IPS-NIHi11 (cell line): ENCODE measurements around the gene STK10.

Source experiments
- DNase-seq: peaks from one replicate; pipeline ENCODE4 v3.0.0; 2012; ENCODE audit warnings: mixed read lengths, low spot score

The STK10 gene

DNA sequence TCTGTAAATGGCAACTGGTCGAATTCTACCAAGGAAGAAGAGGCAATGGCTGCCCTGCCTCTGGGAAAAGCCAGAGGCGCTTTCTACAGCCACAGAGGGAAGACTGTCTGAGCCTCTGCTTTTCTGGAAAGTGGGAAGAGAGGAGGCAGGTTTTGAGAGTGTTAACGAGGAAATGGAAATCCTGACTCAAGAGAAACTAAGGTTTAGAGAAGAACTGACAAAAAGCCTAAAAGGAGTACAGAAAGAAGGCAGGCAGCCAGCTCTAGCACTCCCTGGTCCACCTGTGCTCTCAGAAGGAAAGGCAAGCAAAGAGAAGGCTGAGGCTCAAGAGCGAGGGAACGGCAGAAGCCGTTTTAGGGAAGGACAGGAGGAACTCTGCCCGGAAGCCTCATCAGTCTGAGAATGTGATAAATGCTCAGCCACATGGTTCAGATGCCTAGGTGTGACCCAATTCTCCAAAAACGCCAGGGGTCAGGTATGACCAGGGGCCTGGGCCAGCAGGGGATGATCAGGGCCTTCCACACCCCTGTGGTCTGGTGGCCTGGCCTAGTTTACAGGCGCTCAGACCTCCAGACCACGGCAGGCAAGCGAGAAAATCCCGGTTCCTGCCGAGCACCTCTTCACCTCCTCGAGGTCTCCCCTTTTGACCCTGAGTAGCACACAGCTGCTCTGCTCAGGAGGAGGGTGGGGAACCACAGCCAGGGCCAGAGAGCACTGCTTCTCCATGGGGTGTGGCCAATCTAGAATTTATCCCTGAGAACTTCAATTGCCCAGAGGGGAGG lies 101.6 kb downstream of the STK10 start:
- DNase-seq = no peak

DNA sequence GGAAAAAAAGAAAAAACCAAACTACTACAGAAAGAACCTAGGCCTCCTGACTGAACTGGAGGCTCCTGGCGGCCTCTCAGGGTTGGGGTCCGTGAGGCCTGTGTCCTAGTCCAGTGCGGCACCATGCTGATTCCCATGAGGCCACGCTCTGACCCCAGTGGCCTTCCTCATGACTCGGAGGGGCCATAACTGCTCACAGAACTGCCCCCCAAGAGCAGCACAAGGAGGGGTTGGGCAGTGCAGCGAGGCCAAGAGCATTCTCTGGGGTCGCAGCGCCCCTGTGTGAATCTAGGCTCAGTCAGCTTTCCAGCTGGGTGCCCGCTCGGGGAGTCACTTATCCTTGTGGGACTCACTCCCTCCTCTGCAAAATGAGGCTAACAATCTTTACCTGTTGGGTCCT lies 102.3 kb downstream of the STK10 start:
- peak; percentile 5 for DNase-seq

DNA sequence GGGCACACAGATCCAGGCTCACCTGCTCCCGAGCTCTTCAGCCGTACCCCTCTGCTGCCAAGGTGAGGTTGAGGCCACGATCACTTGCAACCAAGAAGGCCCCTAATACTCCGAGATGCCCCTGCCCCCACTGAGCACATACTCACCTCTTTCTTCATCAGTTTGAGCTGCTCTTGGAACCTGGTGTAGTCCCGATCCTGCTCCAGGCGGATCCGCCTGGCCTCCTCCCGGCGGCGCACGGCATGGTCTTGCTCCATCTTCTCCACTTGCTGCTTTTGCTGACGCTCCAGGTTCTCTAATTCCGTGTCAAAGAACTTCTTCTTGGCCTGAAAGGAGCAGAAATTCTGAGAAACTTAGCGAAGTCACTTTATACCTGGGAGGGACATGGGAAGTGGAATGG lies 105.8 kb downstream of the STK10 start:
- no peak for DNase-seq

DNA sequence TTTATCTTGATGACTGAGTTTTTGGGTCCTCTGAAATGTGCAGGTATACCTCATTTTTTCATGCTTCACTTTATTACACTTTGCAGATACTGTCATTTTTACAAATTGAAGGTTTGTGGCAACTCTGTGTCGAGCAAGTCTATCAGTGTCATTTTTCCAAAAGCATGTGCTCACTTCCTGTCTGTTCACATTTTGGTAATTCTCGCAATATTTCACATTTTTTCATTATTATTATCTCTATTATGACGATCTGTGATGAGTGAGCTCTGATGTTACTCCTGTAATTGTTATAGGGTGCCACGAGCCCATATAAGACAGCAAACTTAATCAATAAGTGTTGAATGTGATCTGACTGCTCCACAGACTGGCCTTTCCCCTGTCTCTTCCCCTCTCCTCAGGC lies 108.1 kb downstream of the STK10 start:
- DNase-seq = no peak

DNA sequence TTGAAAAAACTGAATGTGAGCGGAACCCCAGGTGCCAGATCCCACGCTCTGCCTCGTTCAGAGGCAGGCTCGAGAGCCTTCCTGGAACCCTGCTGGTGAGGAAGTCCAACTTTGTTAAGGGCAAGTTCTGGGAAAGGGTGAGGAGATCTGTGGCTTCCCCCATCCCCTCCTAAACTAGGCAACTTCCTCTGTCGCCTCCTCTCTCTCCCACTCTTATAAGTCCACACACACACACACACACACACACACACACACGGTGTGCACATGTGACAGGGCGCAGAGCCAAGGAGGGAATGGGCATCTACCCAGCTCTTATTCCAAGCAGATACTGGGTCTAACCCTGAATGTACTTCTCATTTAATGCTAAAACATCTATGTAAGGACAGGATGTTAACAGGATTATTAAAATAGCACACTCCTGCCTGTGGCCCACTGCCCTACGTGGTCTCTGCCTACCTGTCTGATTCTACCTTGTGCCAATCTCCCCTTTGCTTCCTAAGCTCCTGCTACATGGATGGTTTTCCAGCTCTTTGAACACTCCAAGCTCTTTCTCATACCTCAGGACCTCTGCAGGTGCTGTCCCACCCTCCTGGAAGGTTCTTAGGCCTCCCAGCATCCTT lies 109.2 kb downstream of the STK10 start:
- no peak for DNase-seq

DNA sequence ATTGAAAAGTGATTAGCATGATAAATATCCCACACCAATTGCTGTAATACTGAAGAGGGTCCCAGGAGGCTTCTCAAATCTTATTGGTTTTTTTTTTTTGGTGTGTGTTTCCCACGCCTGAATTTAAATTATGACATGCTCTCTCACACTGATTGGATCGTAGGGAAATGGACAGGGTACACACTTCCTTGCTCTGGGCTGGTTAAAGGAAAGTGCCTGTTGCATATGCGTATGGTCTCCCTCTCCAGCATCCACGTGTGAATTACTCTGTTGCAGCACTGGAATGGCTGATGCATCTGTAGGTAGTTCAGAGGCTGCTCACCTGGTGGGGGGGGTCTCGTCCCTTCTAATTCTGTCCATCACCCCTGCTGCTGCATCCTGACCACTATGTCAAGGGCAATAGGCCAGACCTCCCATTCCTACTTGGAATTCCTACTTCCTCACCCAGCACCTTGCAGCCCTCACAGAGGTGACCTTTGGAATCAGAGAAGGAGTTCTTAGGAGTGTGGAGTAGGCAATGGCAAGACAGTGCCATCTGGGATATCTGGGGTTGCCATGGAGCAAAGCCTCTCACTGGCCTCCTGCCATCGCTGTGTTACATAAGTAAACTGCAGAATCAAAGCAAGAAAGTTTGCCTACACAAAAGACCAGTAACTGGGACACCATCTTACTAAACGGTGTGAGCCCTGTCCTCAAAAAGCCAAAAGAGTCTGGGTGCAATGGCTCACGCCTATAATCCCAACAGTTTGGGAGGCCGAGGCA lies 110.2 kb downstream of the STK10 start:
- no peak for DNase-seq

DNA sequence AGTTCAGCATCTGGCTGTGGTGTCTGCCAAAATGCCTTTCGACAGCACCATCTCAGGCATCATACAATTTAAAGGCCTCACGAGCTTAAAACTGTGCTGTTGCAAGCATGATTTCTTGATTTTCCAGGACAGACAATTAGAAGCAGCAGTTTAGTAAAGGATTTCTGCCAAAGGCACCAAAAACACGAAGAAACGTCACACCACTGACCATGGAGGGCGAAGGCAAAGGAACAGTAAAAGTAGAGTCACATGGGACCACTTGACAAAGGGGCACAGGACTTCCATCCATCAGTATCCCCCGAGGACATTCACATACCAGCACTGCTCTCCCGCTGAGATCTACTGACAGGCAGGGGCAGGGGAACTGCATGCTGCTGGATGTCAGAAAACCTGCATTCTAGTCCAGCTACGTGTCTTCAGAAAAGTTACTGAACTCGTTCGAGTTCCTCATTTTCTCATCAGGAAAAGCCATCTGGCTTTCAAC lies 111.2 kb downstream of the STK10 start:
- DNase-seq = peak; percentile 64

DNA sequence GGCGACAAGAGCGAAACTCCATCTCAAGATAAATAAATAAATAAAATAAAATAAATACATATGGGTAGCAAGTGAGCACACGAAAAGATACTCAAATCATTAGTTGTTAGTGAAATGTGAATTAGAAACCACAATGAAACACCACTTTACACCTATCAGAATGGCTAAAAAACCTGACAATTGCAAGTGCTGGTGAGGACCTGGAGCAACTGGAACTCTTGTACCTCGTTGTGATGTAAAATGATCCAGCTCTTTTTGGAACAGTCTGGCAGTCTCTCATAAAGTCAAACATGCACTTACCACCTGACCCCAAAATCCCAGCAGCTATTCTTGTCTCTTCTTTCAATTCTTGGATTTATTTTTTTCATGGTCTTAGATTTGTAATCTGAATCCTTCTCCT lies 112.4 kb downstream of the STK10 start:
- no peak for DNase-seq

DNA sequence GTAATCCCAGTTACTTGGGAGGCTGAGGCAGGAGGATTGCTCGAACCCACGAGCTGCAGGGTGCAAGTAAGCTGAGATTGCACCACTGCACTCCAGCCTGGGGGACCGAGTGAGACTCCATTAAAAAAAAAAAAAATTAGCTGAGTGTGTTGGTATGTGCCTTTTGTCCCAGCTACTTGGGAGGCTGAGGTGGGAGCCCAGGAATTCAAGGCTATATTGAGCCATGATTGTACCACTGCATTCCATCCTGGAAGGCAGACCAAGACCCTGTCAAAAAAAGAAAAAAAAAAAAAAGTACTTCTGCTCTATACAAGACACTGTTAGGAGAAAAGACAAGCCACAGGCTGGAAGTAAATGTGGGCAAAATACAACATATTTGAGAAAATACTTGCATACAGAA lies 113.1 kb downstream of the STK10 start:
- DNase-seq = no peak

DNA sequence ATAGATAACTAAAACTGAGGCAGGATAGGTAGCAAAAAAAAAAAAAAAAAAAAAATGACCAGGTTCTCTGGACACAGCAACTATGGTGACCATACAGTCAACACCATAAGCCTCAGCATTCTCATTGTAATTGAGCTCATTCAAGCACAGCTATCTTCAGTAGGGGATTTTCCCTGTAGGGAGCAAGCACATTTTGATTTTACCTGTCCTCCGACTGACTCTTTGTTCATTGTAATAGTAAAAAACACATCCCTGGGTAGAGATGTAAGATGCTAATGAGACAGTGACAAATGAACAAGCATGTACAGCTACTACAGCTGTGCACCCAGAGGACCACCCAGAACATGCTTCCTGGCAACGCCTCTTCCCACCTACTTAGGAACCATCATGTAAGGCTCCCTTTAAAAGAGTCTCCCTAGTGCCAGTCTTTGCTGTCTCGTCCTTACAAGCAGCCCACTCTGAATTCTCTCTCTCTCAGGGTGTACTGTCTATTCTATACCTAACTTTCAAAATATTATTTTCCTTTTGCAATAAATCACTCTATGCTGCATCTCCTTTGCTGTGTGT lies 116.6 kb downstream of the STK10 start:
- DNase-seq = no peak

DNA sequence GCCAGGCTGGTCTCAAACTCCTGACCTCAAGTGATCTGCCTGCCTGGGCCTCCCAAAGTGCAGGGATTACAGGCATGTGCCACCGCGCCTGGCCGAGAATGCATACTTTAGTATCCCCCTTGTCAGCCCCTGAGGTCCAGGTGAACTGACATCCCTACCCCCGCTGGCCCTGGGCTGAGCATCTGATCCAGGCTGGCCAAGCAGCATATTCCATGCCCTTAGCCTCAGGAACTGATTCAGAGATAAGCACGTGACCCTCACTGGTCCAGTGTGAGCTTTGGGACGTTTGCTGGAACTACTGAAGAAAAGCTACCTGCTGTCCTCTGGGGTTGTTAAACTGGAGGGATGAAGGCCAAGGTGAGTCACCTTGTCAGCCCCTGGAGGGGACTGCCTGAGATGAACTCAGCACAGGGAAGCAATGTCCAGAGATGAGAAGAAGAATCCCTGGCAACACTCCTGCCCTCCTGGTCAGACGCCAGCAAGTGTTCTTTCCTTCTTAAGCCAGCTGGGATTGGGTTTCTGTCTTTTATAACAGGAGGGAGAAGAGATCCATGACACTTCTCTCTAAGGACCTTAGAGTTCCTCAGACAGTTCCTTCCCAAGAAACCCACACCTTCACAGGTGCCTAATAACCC lies 122.5 kb downstream of the STK10 start:
- no peak for DNase-seq

DNA sequence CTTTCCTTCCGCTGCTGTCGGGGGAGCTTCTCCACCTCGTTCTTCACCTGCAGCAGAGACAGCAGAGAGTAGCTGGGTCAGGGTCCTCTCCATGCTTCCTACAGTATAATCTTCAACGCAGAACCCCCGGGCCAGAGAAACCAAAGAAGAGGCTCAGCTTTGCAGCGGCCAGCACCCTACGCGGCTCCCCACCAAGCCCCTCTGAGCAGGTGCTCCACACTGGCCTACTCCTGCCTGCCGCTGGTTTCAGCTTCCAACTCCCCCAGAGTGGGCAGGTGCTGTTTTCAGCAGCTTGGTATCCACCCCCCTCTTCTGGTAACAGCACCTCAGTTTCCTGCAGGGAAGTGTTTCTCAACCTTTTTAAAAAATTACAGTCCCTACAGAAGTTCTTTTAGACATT lies 123.3 kb downstream of the STK10 start:
- DNase-seq = no peak

DNA sequence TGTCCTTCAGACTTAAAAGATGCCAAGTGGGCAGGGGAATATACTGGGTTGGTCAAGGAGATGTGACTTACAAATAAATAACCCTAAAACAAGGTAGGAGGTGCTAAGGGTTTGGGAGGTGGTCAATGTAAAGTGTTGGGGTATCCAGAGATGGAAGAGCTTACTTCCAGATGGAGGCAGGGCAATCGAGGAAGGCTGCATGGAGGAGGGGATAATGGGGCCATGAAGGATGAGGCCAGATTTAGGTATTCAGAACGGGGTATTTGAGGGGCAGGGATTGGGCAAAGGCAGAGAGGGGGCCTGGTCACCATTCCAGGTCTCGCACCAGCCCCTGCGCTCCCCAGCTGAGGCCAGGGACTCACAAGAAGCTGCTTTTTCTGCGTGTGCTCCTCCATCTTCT lies 123.7 kb downstream of the STK10 start:
- DNase-seq = no peak

DNA sequence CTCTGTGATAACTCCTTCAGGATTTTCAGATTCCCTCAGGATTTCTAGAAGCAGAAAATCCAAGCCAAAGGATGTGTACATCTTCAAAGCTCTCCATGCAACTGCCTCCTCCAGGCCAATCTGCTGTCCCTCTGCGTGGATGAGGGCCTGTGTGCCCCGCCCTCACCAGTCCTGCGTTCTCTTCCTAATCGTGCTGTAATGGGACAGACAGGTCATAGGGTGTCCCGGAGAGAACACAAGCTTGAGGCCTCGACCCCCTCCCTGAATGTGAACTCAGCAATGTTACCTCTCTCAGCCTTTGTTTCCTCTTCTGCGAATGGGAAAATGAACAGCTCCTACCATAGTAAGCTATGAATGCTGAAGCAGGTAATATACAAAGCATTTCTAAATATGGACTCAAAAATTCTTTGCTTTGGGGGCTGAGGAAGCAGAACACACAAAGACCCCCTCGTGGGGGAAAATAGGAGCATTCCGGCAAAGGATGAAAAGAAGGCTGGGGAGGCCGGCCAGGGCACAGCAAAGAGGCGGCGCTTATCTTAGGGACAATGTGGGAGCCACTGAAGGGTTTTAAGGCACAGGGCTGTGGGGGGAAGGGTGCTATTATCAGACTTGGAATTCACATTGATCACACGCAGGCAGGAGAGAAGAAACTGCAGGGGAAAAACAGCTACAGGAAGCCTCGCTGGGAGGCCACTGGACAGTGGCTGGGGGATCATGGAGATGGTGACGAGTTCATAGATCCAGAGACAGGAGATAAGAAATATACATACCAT lies 124.4 kb downstream of the STK10 start:
- DNase-seq = no peak

DNA sequence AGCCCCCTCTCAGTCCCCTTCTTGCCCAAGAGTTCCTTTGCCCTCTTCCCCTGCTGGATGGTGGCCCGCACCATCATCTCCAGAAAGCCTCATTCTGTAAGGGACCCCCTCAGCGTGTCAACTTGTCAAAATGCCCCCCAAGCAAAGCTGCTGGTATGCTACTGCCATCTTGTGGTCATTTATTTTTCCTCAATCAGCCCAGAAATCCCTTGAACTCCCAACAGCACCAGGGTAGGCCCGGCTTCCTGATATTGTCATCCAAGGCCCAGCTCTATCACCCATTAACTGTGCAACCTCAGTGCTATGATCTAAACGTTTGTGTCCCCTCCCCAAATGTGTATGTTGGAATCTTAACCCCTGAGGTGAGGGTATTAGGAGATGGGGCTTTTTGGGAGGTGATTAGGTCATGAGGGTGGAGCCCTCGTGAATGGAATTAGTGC lies 128.3 kb downstream of the STK10 start:
- peak; percentile 68 for DNase-seq

DNA sequence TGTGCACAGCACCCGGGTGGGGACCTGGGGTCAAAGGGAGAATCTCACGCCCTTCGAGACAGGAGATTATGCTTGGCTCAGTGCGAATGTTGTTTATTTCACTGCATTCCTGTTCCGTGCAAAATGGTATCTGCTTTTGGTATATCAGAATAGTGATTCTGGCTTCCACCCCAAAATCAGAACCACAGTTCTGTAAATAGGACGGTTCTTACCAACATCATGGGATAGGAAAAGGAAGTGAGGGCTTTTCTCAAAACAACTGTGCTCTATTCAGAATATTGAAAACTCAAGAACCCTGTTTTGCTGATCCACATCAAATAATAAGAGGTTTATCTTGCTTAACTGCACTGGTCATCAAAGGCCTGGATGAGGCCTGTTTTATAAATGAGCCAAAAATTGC lies 129.9 kb downstream of the STK10 start:
- no peak for DNase-seq

DNA sequence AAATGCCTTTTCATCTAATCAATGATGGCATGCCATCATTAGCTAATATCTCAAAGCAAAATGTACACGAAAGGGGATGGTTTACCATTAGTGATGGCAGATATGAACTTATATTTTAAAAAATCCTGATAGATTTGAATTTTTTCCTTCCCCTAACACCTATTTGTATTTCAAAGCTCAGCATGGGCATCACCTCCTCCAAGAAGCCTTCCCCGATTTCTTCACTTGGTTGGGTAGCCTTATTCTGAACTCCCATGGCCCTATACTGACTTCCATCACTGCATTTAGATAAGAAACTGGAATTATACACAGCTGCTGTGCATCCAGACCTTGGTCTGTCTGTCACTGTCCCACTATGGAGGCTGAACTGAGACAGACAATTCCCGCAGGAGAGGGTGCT lies 132.0 kb downstream of the STK10 start:
- no peak for DNase-seq

DNA sequence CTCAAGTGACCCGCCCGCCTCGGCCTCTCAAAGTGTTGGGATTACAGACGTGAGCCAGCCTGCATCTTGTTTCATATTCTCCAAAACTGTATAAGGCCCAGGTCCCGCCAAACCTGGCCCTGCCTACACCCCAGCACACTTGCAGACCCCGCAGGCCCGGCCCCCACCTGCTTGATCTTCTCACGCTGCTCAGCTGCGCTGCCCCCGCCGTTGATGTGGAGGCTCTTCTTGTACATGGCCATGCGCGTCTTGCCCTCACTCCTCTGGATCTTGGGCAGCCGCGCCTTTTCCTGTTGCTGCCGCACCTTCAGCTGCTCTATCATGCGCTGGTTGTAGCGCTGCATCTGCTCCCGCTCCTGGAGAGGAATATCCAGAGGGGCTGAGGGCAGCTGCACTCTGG lies 132.6 kb downstream of the STK10 start:
- DNase-seq = no peak

DNA sequence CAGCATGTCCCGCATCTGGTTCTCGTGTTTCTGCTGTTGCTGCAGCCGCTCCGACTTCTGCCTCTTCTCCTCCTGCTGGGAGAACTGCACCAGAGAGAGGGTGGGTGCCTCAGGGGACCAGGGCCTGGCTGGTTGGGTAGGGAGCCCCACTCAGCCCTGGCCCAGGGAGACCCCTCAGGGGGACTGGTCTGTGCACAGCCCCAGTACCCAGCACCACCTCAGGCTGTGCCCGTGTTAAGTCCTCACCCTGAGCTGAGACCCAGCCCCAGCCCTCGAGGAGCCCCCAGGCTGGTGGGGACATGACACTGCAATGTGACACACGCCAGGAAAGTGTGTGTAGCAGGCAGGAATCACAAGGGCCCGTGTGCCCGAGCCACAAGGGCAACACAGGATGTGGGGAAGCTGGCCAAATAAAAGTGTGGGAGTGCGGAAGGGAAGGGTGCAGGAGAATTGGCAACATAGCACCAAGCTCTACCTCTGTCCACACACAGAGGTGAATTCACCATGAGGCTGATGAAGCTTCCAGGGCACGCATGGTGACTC lies 133.3 kb downstream of the STK10 start:
- DNase-seq = no peak

DNA sequence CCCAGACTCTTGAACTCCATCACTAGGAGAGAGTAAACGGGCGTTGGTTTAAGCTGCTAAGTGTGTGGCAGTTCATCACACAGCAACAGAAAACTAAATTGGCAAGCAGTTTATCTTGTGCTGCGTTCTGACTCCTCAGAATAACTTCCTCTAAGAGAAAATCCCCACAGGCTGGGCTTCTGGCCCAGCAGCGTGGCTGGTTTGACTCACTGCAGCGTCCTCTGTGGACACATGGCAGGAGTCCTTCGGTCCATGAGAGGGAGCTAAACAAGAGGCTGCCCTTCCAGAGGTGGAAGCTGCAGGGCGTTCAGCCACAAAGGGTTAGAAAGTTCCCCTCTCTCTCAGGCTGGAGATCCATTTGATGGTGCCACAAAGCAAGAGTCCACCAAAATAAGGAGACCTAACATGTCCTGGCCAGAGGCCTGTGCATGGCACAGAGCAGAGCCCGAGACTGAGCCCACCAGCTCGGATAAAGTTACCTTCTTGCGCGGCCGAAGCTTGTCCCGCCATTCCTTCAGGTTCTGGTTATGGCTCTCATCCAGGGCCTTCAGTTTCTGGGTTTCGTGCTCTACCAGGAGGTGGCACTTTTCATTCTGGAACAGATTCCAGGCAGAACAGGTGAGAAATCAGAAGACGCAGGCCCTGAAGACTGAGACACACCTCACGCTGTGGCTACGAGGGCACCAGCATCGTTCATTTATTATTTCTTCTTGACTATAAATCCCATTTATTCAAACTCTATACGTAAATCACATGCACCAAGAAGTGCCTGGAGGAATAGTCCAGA lies 135.4 kb downstream of the STK10 start:
- DNase-seq = no peak
